ENCODE data around the gene PEX10.

Gene PEX10

GRCh38 chr1:2377751-2378440, 34.5 kb downstream of the PEX10 start:
- TF ChIP-seq MYC (IDR thresholded peaks at IDR 0.05; ENCODE audit: low read depth, low read length) = no peak
- no peak for TF ChIP-seq CTCF (IDR thresholded peaks at IDR 0.05; ENCODE audit: low read depth, low read length)
- TF ChIP-seq POLR2A (IDR thresholded peaks at IDR 0.05; ENCODE audit: extremely low read depth, insufficient read length) = no peak
- no peak for DNase-seq (ENCODE audit: low read depth)
- no peak overlapping the region for H3K4me3 ChIP-seq (ENCODE audit: low read depth, low read length)

- no peak overlapping the region for H3K4me3 ChIP-seq (ENCODE audit: low read depth, low read length)
- no peak for DNase-seq (ENCODE audit: low read depth)
- TF ChIP-seq CTCF (IDR thresholded peaks at IDR 0.05; ENCODE audit: low read depth, low read length) (no peak), MYC (IDR thresholded peaks at IDR 0.05; ENCODE audit: low read depth, low read length) (no peak), MAX (IDR thresholded peaks at IDR 0.05; ENCODE audit: low read depth, low read length) (no peak), POLR2A (IDR thresholded peaks at IDR 0.05; ENCODE audit: extremely low read depth, insufficient read length) (no peak)
These were observed 35.3 kb downstream of the PEX10 start for GRCh38 chr1:2376931-2377672.

GRCh38 chr1:2376261-2376741, 36.1 kb downstream of the PEX10 start:
- DNase-seq (ENCODE audit: low read depth) = no peak
- H3K4me3 ChIP-seq (ENCODE audit: low read depth, low read length) = no peak overlapping the region
- TF ChIP-seq MAX (IDR thresholded peaks at IDR 0.05; ENCODE audit: low read depth, low read length) = no peak
- no peak for TF ChIP-seq MYC (IDR thresholded peaks at IDR 0.05; ENCODE audit: low read depth, low read length)
- no peak for TF ChIP-seq POLR2A (IDR thresholded peaks at IDR 0.05; ENCODE audit: extremely low read depth, insufficient read length)
- no peak for TF ChIP-seq CTCF (IDR thresholded peaks at IDR 0.05; ENCODE audit: low read depth, low read length)

- no peak for TF ChIP-seq MAX (IDR thresholded peaks at IDR 0.05; ENCODE audit: low read depth, low read length)
- TF ChIP-seq MYC (IDR thresholded peaks at IDR 0.05; ENCODE audit: low read depth, low read length) = no peak
- no peak for TF ChIP-seq POLR2A (IDR thresholded peaks at IDR 0.05; ENCODE audit: extremely low read depth, insufficient read length)
- DNase-seq (ENCODE audit: low read depth) = no peak
- no peak overlapping the region for H3K4me3 ChIP-seq (ENCODE audit: low read depth, low read length)
These were observed 36.5 kb downstream of the PEX10 start for GRCh38 chr1:2375923-2376260.

GRCh38 chr1:2375246-2375922, 37.0 kb downstream of the PEX10 start:
- H3K4me3 ChIP-seq (ENCODE audit: low read depth, low read length) = no peak overlapping the region
- DNase-seq (ENCODE audit: low read depth) = no peak
- TF ChIP-seq MAX (IDR thresholded peaks at IDR 0.05; ENCODE audit: low read depth, low read length) (no peak), MYC (IDR thresholded peaks at IDR 0.05; ENCODE audit: low read depth, low read length) (no peak), CTCF (IDR thresholded peaks at IDR 0.05; ENCODE audit: low read depth, low read length) (no peak), POLR2A (IDR thresholded peaks at IDR 0.05; ENCODE audit: extremely low read depth, insufficient read length) (no peak)
